Stimulated activated memory B cell treated with anti-CD40 and anti-IgM and Interleukin-4, amounts not matched to agents 10 μg/mL and 1 μg/mL and 100 μg/mL, for 72 hours (primary cell): ENCODE data around the gene DHRS2.
"Not testable (repeated sequence)": the region's sequence is repeated elsewhere in the genome, so short reads cannot be mapped to it uniquely, and the experiment has no call there.

Experiments
- ATAC-seq: fragments of 150-1000 bp; cut with Tn5 transposase; 2 replicates; pipeline ENCODE4 v1.10.0; 2021
- H3K27ac Mint-ChIP-seq: one replicate; pipeline ENCODE4 v1.8.0; 2022; ENCODE audit warnings: mild to moderate bottlenecking, mixed read lengths
- H3K27me3 Mint-ChIP-seq: one replicate; pipeline ENCODE4 v1.8.0; 2022; ENCODE audit warnings: mixed read lengths
- H3K36me3 Mint-ChIP-seq: one replicate; pipeline ENCODE4 v1.8.0; 2022; ENCODE audit warnings: mixed read lengths
- H3K4me1 Mint-ChIP-seq: one replicate; pipeline ENCODE4 v1.8.0; 2022; ENCODE audit warnings: mixed read lengths
- H3K4me3 Mint-ChIP-seq: one replicate; pipeline ENCODE4 v1.8.0; 2022; ENCODE audit warnings: mild to moderate bottlenecking, moderate library complexity, mixed read lengths
- H3K9me3 Mint-ChIP-seq: one replicate; pipeline ENCODE4 v1.8.0; 2022; ENCODE audit warnings: mixed read lengths

DHRS2 gene

DNA sequence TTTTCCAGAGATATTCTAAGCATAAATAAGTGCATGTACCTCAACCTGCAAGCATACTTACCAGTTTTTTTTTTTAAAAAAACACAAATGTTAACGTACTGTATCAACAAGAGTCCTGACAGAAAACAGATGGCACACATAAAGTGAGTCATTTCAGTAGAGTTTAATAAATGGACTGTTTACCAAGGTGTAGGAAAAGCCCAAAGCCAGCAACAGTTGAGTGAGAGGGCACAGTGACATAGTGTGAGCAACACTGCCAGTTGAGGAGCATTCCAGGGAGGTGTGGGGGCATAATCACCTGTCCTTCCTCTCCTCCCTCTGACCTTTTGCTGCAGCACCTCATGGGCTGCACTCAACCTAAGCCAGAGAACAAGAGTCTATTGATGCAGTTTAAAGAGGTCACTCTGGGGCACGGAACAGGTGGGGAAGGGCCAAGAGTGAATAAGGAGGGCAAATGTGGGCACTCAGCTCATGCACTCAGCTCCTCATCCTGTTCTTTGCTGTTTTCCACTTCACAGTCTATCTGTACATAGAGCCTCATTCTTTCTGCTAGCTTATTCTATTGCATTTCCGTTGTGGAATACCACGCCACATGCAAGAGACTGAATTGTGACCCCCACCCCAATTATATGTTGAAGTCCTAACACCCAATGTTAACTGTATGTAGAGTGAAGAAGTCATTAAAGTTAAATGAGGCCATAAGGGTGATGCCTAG, 29.3 kb downstream of the DHRS2 start:
- H3K4me1 Mint-ChIP-seq = peaks cover 6% of the 10 kb centered on the region
- H3K27me3 Mint-ChIP-seq = peaks cover 43% of the 10 kb centered on the region
- no peaks in the 10 kb centered on the region for H3K36me3 Mint-ChIP-seq
- H3K27ac Mint-ChIP-seq = no peak overlapping the region
- H3K9me3 Mint-ChIP-seq = no peaks in the 10 kb centered on the region
- H3K4me3 Mint-ChIP-seq = no peak overlapping the region
- ATAC-seq = no peak

DNA sequence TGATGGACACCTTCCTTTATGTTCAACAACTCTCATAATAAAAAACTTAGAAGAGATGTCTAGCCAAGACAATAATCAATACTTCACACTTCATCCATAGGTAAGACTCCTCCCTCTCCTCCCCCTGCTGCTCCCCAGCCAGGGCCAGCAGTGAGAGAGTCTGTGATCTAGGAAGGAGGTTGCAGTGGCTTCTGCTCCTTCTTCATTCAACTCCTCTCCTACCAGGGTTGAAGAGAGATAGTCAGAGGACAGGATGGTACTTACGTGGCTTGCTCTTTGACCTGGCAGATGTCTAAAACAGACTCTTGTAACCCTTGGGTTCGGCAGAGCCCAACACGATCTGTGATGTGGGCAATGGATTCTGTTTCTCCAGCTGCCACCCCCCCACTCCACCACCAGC, 31.0 kb downstream of the DHRS2 start:
- Mint-ChIP-seq H3K27ac (no peak overlapping the region), H3K4me3 (no peak overlapping the region), H3K9me3 (no peaks in the 10 kb centered on the region), H3K36me3 (no peaks in the 10 kb centered on the region), H3K27me3 (peaks cover 29% of the 10 kb centered on the region), H3K4me1 (no peaks in the 10 kb centered on the region)
- ATAC-seq = no peak

DNA sequence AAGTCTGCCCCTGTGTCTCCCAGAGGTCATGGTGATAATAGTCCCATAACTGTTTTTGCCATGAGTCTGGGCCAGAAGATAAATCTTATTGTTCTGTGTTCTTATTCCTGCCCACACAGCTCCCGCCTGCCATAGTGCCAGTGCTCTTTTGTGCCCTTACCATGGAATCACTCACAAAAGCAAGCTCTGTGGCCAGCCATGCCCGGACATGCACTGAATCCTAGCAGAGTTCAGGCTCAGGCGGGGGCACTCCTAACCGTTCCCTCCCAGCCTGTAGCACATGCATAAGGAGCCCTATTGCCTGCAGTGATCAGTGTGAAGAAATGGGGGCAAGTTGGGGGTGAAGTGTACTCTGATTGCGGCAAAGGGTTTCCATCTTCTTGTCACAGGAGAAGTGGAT, 33.3 kb downstream of the DHRS2 start:
- Mint-ChIP-seq H3K4me1 (no peaks in the 10 kb centered on the region), H3K27ac (no peak overlapping the region), H3K36me3 (no peaks in the 10 kb centered on the region), H3K9me3 (no peaks in the 10 kb centered on the region), H3K27me3 (peaks cover 16% of the 10 kb centered on the region), H3K4me3 (no peak overlapping the region)
- ATAC-seq = no peak

DNA sequence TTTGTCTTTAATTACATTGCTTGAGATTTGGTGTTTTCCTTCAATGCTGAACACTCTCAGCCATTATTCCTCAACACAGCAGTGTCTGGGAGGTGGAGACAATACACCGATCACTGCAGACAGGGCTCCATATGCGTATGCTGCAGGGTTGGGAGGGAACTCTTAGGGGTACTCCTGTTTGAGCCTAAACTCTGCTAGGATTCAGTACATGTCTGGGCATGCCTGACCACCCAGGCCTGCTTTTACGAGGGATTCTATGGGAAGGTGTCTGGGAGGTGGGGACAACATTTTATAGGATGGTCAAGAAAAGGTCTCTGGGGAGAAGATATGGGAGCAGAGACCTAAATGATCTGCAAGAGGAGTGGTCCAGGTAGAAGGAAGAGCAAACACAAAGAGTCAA, 34.3 kb downstream of the DHRS2 start:
- Mint-ChIP-seq H3K9me3 (no peaks in the 10 kb centered on the region), H3K4me1 (no peaks in the 10 kb centered on the region), H3K36me3 (no peaks in the 10 kb centered on the region), H3K27me3 (peaks cover 13% of the 10 kb centered on the region), H3K4me3 (no peak overlapping the region), H3K27ac (no peak overlapping the region)
- ATAC-seq = no peak

DNA sequence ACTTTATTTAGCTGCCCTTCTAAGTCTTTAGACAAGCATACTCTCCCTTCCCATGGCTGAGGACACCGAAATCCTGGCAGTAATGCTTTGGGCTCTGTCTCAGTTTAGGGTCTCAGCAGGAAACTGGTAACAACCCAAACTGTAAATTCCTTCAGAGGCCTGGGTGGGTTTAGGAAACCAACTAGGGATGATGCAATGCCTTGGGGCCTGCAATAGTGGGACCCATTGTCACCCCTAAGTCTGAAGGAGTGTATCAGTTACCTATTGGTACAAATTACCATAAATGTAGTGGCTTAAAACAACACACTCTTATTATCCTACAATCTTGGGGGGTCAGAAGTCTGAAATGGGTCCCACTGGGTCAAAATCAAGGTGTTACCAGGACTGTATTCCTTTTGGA, 36.0 kb downstream of the DHRS2 start:
- no peaks in the 10 kb centered on the region for H3K4me1 Mint-ChIP-seq
- no peaks in the 10 kb centered on the region for H3K9me3 Mint-ChIP-seq
- no peaks in the 10 kb centered on the region for H3K36me3 Mint-ChIP-seq
- H3K27me3 Mint-ChIP-seq = peaks cover 30% of the 10 kb centered on the region
- no peak overlapping the region for H3K4me3 Mint-ChIP-seq
- ATAC-seq = no peak
- H3K27ac Mint-ChIP-seq = no peak overlapping the region

- Mint-ChIP-seq H3K27ac (no peak overlapping the region), H3K4me3 (no peak overlapping the region), H3K4me1 (no peaks in the 10 kb centered on the region), H3K9me3 (no peaks in the 10 kb centered on the region), H3K27me3 (peaks cover 36% of the 10 kb centered on the region), H3K36me3 (no peaks in the 10 kb centered on the region)
- ATAC-seq = no peak
Observed at GRCh38 chr14:23675337-23675736, 39.2 kb downstream of the DHRS2 start.

GRCh38 chr14:23675906-23676305, 39.7 kb downstream of the DHRS2 start:
- peaks cover 32% of the 10 kb centered on the region for H3K27me3 Mint-ChIP-seq
- H3K27ac Mint-ChIP-seq = no peak overlapping the region
- no peak for ATAC-seq
- H3K4me3 Mint-ChIP-seq = no peak overlapping the region
- no peaks in the 10 kb centered on the region for H3K4me1 Mint-ChIP-seq
- H3K9me3 Mint-ChIP-seq = no peaks in the 10 kb centered on the region
- no peaks in the 10 kb centered on the region for H3K36me3 Mint-ChIP-seq

DNA sequence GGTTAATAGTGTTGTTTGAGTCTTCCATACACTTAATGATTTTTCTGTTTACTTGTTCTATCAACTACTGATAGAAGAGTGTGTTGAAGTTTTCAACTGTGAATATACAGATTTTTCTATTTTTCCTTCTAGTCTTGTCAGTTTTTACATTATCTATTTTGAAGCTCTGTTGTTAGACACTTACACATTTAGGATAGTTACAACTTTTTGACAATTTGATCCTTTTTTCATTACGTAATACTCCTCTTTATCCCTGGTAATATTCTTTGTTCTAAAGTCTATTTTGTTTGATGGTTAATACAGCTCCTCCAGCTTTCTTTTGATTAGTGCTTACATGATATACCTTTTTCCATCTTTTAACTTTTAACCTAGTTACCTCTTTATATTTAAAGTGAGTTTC, 45.2 kb downstream of the DHRS2 start:
- ATAC-seq = no peak
- H3K27me3 Mint-ChIP-seq = peaks cover 18% of the 10 kb centered on the region
- no peak overlapping the region for H3K27ac Mint-ChIP-seq
- H3K36me3 Mint-ChIP-seq = no peaks in the 10 kb centered on the region
- no peaks in the 10 kb centered on the region for H3K9me3 Mint-ChIP-seq
- no peaks in the 10 kb centered on the region for H3K4me1 Mint-ChIP-seq
- no peak overlapping the region for H3K4me3 Mint-ChIP-seq

- not testable (repeated sequence) for H3K27ac Mint-ChIP-seq, H3K4me3 Mint-ChIP-seq, H3K4me1 Mint-ChIP-seq, H3K9me3 Mint-ChIP-seq, H3K27me3 Mint-ChIP-seq, H3K36me3 Mint-ChIP-seq, ATAC-seq
Observed at GRCh38 chr14:23689709-23690514, 53.7 kb downstream of the DHRS2 start.

- ATAC-seq = no peak
- no peak overlapping the region for H3K4me3 Mint-ChIP-seq
- H3K9me3 Mint-ChIP-seq = no peaks in the 10 kb centered on the region
- no peaks in the 10 kb centered on the region for H3K4me1 Mint-ChIP-seq
- H3K27ac Mint-ChIP-seq = no peak overlapping the region
- H3K36me3 Mint-ChIP-seq = no peaks in the 10 kb centered on the region
- H3K27me3 Mint-ChIP-seq = no peaks in the 10 kb centered on the region
Observed at GRCh38 chr14:23692416-23692815, 56.3 kb downstream of the DHRS2 start.

GRCh38 chr14:23693252-23693775, 57.1 kb downstream of the DHRS2 start:
- Mint-ChIP-seq H3K4me3 (no peak overlapping the region), H3K27ac (no peak overlapping the region), H3K36me3 (no peaks in the 10 kb centered on the region), H3K4me1 (no peaks in the 10 kb centered on the region), H3K27me3 (no peaks in the 10 kb centered on the region), H3K9me3 (no peaks in the 10 kb centered on the region)
- no peak for ATAC-seq

GRCh38 chr14:23694085-23694948, 58.2 kb downstream of the DHRS2 start:
- no peak for ATAC-seq
- H3K9me3 Mint-ChIP-seq = no peaks in the 10 kb centered on the region
- H3K4me3 Mint-ChIP-seq = no peak overlapping the region
- H3K4me1 Mint-ChIP-seq = no peaks in the 10 kb centered on the region
- peaks cover 7% of the 10 kb centered on the region for H3K27me3 Mint-ChIP-seq
- H3K36me3 Mint-ChIP-seq = no peaks in the 10 kb centered on the region
- no peak overlapping the region for H3K27ac Mint-ChIP-seq
